D721Med (cell line): ENCODE measurements around the gene ELF5.

Experiments used
- DNase-seq: peaks from one replicate; pipeline ENCODE4 v3.0.0; 2011; ENCODE audit warnings: low spot score; ENCODE audit not compliant: insufficient read length
- FAIRE-seq: peaks from 2 replicates; lab custom pipeline; 2011; peaks lifted over from hg19 to GRCh38; lab: Jason Lieb, UNC
- TF ChIP-seq, protein P1 (sequence below): IDR thresholded peaks from 2 replicates; pipeline ENCODE4 v1.5.1; 2012; ENCODE audit warnings: mild to moderate bottlenecking, control low read depth; ENCODE audit not compliant: insufficient read depth; ENCODE audit errors: missing control alignments

The ELF5 gene

DNA sequence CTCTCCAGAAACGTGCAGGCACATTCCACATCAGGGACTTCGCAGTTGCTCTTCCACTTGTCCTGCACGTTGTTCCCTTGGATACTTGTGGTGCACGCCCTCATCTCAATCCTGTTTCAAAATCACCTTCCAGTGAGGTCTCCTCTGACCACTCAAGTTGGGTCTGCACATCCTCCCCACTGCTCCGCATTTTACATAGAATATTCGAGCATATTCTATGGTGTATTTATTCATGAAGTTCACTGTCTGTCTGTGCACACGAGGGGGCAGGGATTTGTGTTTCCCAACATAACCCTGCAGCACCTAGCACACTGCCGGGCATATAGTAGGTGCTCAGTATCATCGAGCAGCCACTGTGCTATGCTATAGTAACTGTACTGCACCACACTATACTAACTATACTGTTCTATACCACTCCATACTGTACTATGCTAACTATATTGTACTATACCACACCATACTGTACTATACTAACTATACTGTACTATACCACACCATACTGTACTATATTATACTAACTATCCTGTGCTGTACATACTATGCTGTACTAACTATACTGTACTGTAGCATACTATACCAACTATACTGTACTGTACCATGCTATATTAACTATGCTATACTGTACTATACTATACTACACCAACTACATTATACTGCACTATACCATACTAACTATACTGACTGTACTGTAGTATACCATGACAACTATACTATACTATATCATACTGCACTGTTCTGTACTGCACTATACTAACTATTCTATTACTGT lies 30.3 kb downstream of the ELF5 start:
- no peak for FAIRE-seq
- no peak for DNase-seq
- TF ChIP-seq, protein P1, sequence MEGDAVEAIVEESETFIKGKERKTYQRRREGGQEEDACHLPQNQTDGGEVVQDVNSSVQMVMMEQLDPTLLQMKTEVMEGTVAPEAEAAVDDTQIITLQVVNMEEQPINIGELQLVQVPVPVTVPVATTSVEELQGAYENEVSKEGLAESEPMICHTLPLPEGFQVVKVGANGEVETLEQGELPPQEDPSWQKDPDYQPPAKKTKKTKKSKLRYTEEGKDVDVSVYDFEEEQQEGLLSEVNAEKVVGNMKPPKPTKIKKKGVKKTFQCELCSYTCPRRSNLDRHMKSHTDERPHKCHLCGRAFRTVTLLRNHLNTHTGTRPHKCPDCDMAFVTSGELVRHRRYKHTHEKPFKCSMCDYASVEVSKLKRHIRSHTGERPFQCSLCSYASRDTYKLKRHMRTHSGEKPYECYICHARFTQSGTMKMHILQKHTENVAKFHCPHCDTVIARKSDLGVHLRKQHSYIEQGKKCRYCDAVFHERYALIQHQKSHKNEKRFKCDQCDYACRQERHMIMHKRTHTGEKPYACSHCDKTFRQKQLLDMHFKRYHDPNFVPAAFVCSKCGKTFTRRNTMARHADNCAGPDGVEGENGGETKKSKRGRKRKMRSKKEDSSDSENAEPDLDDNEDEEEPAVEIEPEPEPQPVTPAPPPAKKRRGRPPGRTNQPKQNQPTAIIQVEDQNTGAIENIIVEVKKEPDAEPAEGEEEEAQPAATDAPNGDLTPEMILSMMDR: no peak

DNA sequence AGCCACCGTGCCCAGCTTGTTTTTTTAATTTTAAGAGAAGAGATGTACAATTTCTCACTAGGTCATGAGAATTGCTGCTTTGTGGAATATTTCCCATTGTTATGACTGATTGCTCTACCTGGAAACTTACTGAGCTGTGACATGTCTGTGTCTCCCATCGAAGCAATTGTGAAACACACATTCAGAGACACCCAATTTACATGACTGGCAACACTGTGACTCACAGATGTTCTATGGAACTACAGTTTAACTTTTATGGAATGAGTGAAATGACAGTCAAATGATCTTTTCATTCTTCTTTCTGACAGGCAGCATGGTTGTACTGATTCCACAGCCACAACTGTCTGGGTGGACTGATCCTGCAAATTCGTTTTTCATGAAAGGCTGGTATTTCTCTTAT lies 32.3 kb downstream of the ELF5 start:
- TF ChIP-seq, protein P1: no peak
- FAIRE-seq: no peak
- no peak for DNase-seq

DNA sequence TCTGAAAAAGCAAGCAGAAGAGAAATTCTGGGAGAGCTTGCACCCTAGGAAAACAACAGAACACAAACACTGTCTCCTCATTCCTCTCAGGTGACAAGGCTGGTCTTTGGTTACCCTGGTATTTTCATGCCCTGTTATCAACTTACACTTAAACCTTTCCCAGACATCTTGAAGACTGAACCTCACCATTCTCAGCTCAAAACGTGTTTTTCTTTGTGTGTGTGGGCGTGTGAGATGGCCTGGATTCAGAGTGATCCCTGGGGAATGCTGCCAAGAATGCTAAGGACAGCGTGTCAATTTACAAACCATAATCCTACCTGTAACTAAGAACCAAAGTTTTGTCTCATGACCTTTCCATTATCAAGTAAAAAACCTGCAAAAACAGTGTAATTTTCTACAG lies 33.3 kb downstream of the ELF5 start:
- no peak for DNase-seq
- no peak for FAIRE-seq
- TF ChIP-seq, protein P1: no peak

DNA sequence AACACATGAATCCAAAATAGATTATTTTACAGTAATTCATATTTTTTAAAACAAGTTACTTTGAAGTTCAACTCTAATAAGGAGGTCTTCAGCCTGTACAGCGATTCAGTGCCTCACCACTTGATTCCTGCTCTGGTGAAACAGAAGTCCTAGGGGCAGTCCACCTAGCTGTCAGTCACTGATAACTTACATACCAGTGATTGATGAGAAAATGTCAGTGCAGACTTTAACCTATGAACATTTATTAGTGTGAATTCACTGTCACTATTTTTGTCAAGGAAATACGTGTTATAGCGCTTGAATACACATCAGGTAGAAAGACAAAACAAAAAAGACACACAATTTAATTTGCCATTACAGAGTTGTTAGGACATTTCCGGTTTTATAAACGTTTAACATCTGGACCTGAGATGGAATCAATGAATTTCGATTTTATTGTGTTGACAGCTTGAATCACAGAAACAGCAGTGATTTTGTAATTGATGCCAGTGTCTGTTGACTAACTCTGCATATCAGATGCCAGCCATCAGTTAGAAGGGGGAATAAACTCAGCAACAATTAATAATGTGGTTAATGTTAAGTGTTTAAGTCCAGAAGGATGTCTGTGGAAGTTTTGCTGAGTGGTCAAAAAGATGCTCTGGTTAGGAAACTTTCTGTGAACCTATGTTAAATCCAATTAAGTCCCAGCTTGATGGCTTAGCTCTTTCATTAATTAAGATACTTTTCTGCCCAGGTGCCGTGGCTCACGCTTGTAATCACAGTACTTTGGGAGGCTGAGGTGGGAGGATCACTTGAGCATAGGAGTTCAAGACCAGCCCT lies 34.5 kb downstream of the ELF5 start:
- no peak for FAIRE-seq
- TF ChIP-seq, protein P1: no peak
- no peak for DNase-seq

DNA sequence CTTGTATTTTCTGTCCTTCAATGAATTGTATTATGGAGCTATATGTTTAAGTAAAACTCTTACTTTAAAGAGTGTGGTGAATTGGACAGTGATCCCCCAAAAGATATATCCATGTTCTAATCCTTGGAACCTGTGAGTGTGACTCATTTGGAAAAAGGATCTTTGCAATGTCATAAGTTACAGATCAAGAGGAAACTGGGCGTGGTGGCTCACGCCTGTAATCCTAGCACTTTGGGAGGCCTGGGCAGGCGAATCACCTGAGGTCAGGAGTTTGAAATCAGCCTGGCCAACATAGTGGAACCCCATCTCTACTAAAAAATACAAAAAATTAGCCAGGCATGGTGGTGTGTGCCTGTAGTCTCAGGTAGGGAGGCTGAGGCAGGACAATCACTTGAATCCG lies 36.7 kb downstream of the ELF5 start:
- DNase-seq (no peak), FAIRE-seq (no peak)
- TF ChIP-seq, protein P1: no peak

DNA sequence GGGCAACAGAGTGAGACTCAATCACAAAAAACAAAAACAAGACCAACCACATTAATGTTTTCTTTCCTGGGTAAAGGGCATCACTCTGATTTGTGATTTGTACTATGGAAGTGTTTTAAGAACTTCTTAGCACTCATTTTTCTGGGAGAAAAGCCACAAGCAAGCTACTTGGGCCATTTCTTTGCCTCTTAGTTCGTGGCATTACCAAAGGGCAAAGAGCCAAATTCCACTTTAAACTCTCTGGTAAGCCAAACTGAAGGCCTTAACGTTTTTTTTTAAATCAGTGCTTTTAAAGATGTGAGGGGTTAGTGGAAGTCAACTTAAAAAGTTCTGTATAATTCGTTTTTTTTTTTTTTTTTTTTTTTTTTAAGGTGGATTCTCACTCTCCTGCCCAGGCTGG lies 37.9 kb downstream of the ELF5 start:
- no peak for DNase-seq
- TF ChIP-seq, protein P1: no peak
- FAIRE-seq: no peak
